Measurements from ENCODE around the gene LARGE1. TPM values are rescaled to one million over a fixed set of nuclear protein-coding genes. Genes with fewer than 3 reads are reported as not detected.

Gene LARGE1
- total RNA-seq, 1 experiment from 2014 or later, result 2.5 TPM

GRCh38 chr22:33787645-33788456 lies 132.4 kb downstream of the LARGE1 start:
- no TSS peak for BruUV-seq (replicated peaks)
- POLR2A ChIA-PET, result no interaction called here
- TF ChIP-seq REST (IDR thresholded peaks at IDR 0.05; ENCODE audit: insufficient read depth in 1 of 2, low read depth in 2 of 2, low read length in 1 of 2) (no peak), SIN3A (IDR thresholded peaks at IDR 0.05; ENCODE audit: borderline replicate concordance, insufficient read depth, low read depth, low read length) (no peak), CTCF (IDR thresholded peaks at IDR 0.05) (no peak), POLR2AphosphoS5 (IDR thresholded peaks at IDR 0.05; ENCODE audit: low read depth, low read length) (no peak), TCF7L2 (IDR thresholded peaks at IDR 0.05; ENCODE audit: low read depth, low read length) (no peak)
- H3K9me3 ChIP-seq (ENCODE audit: control insufficient read depth, insufficient read depth, low read depth, low read length), result no peaks in the 10 kb centered on the region
- ATAC-seq (no peak), DNase-seq (ENCODE audit: low read depth, low spot score) (no peak)
- CTCF ChIA-PET, result no interaction called here
- H3K27ac ChIP-seq (ENCODE audit: low read length), result no peak overlapping the region
- H3K27me3 ChIP-seq (ENCODE audit: control insufficient read depth, insufficient read depth, low read length), result no peaks in the 10 kb centered on the region
- H3K4me1 ChIP-seq (ENCODE audit: control insufficient read depth, insufficient read depth, low read length), result no peaks in the 10 kb centered on the region
- intact Hi-C loops (cut with micrococcal nuclease; ENCODE audit: unreplicated experiment), result no loop called here
- H3K4me3 ChIP-seq (ENCODE audit: low read depth in 2 of 2, low read length in 2 of 2), result no peak overlapping the region
- H3K36me3 ChIP-seq (ENCODE audit: control insufficient read depth, insufficient read depth, low read length), result no peaks in the 10 kb centered on the region
- in situ Hi-C loops (cut with HindIII; ENCODE audit: low pct_unique_long_range_greater_than_20kb, low sequenced_read_pairs), result no loop called here

GRCh38 chr22:33786149-33786548 lies 134.1 kb downstream of the LARGE1 start:
- Histone ChIP-seq H3K36me3 (ENCODE audit: control insufficient read depth, insufficient read depth, low read length) (no peaks in the 10 kb centered on the region), H3K4me3 (ENCODE audit: low read depth in 2 of 2, low read length in 2 of 2) (no peak overlapping the region), H3K9me3 (ENCODE audit: control insufficient read depth, insufficient read depth, low read depth, low read length) (no peaks in the 10 kb centered on the region), H3K27me3 (ENCODE audit: control insufficient read depth, insufficient read depth, low read length) (no peaks in the 10 kb centered on the region), H3K27ac (ENCODE audit: low read length) (no peak overlapping the region), H3K4me1 (ENCODE audit: control insufficient read depth, insufficient read depth, low read length) (no peaks in the 10 kb centered on the region)
- no peak for DNase-seq (ENCODE audit: low read depth, low spot score)
- POLR2A ChIA-PET, result no interaction called here
- no TSS peak for BruUV-seq (replicated peaks)
- in situ Hi-C loops (cut with HindIII; ENCODE audit: low pct_unique_long_range_greater_than_20kb, low sequenced_read_pairs) (no loop called here), intact Hi-C loops (cut with micrococcal nuclease; ENCODE audit: unreplicated experiment) (no loop called here)
- TF ChIP-seq SIN3A (IDR thresholded peaks at IDR 0.05; ENCODE audit: borderline replicate concordance, insufficient read depth, low read depth, low read length), result no peak
- TF ChIP-seq REST (IDR thresholded peaks at IDR 0.05; ENCODE audit: insufficient read depth in 1 of 2, low read depth in 2 of 2, low read length in 1 of 2), result no peak
- no peak for TF ChIP-seq POLR2AphosphoS5 (IDR thresholded peaks at IDR 0.05; ENCODE audit: low read depth, low read length)
- no peak for TF ChIP-seq CTCF (IDR thresholded peaks at IDR 0.05)
- TF ChIP-seq TCF7L2 (IDR thresholded peaks at IDR 0.05; ENCODE audit: low read depth, low read length), result no peak
- no peak for ATAC-seq
- CTCF ChIA-PET, result no interaction called here

Data from Panc1 (cell line).